ENCODE measurements around the gene PDGFD.

Gene PDGFD

DNA sequence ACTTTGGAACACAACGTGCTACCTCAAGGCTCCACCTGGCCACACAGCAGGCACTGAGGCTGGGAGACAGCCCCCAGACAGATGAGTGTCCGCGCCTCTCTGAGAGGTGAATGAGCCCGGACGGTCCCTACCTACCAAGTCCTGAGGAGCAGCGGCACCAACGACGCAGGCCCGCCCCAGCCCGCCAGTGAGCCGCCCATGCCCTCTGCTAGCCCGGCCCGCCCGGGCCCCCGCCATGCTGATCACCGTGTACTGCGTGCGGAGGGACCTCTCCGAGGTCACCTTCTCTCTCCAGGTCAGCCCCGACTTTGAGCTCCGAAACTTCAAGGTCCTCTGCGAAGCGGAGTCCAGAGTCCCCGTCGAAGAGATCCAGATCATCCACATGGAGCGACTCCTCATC, 127.4 kb downstream of the PDGFD start, which contains the start of gene DDI1:
DDI1 (plus strand) TSS at position 53 of the 400 bp plus-strand sequence; CDS start at position 236, 183 bp downstream.
- no peaks in the 10 kb centered on the region for H3K36me3 ChIP-seq (ENCODE audit: insufficient read depth, low read length)
- H3K4me3 ChIP-seq = no peak within 1 kb of the TSS
- no peak within 1 kb of the TSS for H3K9ac ChIP-seq (ENCODE audit: insufficient read length)
- TF ChIP-seq EZH2 (IDR thresholded peaks at IDR 0.05) (no peak), POLR2AphosphoS5 (IDR thresholded peaks at IDR 0.05; ENCODE audit: borderline replicate concordance, low read depth, low read length) (no peak)
- H3K27ac ChIP-seq = no peak within 1 kb of the TSS
- DNase-seq (ENCODE audit: low read depth, low spot score) = no peak
- no peaks in the 10 kb centered on the region for H3K9me3 ChIP-seq (ENCODE audit: low read depth, low read length)

DNA sequence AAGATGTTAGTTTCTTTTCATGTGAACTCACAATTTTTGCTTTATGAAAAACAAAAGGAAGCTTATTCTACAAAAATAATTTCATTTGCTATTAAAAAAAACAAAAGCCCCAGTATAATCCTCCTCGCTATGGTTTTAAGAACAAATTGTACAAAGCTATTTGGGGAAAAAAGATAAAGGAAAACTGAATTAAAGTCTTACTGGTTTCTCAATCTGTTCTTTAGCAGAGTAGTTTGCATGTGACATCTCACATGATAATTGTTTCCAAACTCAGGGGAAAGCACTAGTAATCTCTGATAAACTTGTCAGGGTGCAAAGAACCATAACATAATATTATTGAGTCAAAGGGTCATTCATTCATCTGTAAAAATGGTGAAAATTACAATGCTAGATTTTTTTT, 130.4 kb downstream of the PDGFD start:
- DNase-seq (ENCODE audit: low read depth, low spot score) = no peak
- TF ChIP-seq EZH2 (IDR thresholded peaks at IDR 0.05) (no peak), FOXP2 (optimal IDR thresholded peaks at IDR 0.05; ENCODE audit: control extremely low read depth, extremely low read length, insufficient read depth) (no peak), POLR2AphosphoS5 (IDR thresholded peaks at IDR 0.05; ENCODE audit: borderline replicate concordance, low read depth, low read length) (no peak)
- Histone ChIP-seq H3K4me3 (no peak overlapping the region), H3K27ac (no peak overlapping the region), H3K9ac (ENCODE audit: insufficient read length) (no peak overlapping the region), H3K9me3 (ENCODE audit: low read depth, low read length) (no peaks in the 10 kb centered on the region), H3K36me3 (ENCODE audit: insufficient read depth, low read length) (no peaks in the 10 kb centered on the region)

DNA sequence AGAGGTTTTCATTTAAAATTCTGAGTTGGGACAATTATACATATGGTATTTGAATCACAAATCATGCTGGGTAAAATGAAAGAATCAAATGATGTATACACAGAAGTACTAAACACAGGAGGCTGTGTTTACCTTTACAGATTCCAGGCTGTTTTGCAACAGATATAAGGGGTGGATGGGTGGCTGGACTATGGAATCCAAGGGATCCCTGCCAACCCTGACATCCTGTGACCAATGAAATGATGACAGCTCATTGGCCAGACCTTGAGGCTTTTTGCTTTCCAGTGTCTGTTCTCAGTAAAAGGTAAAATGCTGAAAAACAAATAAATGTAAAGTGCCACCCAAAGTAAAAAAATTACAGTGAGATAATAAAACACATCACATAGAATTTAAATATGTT, 130.8 kb downstream of the PDGFD start:
- Histone ChIP-seq H3K9me3 (ENCODE audit: low read depth, low read length) (no peaks in the 10 kb centered on the region), H3K4me3 (no peak overlapping the region), H3K36me3 (ENCODE audit: insufficient read depth, low read length) (no peaks in the 10 kb centered on the region), H3K27ac (no peak overlapping the region), H3K9ac (ENCODE audit: insufficient read length) (no peak overlapping the region)
- TF ChIP-seq EZH2 (IDR thresholded peaks at IDR 0.05) = no peak
- no peak for TF ChIP-seq FOXP2 (optimal IDR thresholded peaks at IDR 0.05; ENCODE audit: control extremely low read depth, extremely low read length, insufficient read depth)
- TF ChIP-seq POLR2AphosphoS5 (IDR thresholded peaks at IDR 0.05; ENCODE audit: borderline replicate concordance, low read depth, low read length) = no peak
- no peak for DNase-seq (ENCODE audit: low read depth, low spot score)

DNA sequence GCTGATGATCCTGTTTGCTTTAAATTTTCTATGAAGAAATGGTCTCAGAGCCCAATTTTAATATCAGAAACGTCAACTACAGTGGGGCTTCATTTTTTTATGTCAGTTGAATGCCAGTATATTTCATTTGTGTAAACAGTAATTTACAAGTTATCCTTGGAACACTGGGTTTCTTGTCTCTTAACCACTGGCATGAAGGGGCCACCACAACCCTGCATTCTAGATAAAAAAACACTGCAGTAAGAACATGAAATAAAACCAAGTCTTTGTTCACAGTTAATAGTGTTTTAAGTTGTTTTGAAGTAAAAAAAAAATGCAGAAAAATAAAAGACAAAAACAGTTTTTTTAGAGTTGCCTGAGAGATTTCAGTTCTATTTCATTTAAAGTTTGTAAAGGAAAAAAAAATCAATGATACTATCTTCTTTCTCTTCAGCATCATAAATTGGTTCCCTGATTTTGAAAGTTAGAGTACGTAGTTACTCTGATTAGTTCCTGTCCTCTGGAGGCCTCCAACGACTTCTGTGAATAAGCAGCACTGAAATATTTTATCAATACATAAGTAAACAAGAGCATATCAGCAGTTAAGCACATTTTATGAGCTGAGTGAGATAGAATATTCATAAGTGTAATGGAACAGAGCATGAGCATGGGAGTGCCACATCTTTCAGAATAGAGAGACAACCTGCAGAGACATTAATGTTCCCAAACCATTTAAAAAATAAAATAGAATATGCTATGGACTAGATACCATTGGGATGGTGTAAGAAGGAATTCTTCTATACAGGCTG, 135.3 kb downstream of the PDGFD start:
- Histone ChIP-seq H3K27ac (no peak overlapping the region), H3K36me3 (ENCODE audit: insufficient read depth, low read length) (no peaks in the 10 kb centered on the region)

DNA sequence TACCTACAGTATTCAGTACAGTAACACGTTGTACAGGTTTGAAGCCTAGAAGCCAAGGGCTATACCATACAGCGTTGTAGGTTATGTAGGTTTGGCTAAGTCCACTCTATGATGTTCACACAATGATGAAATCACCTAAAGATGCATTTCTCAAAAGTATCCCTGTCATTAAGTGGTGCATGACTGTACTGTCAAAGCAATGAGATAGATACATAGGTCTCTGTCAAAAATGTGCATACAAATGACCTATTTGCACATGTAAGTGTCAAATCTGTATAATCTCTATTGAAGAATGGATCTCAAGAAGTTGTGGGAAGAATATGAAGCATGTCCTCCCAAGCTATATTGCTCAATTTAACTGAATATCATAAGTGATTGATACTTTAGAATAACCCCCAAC, 139.4 kb downstream of the PDGFD start:
- no peak for DNase-seq (ENCODE audit: low read depth, low spot score)
- no peaks in the 10 kb centered on the region for H3K9me3 ChIP-seq (ENCODE audit: low read depth, low read length)
- H3K27ac ChIP-seq = no peak overlapping the region
- no peaks in the 10 kb centered on the region for H3K36me3 ChIP-seq (ENCODE audit: insufficient read depth, low read length)
- TF ChIP-seq FOXP2 (optimal IDR thresholded peaks at IDR 0.05; ENCODE audit: control extremely low read depth, extremely low read length, insufficient read depth) (no peak), POLR2AphosphoS5 (IDR thresholded peaks at IDR 0.05; ENCODE audit: borderline replicate concordance, low read depth, low read length) (no peak), EZH2 (IDR thresholded peaks at IDR 0.05) (no peak)
- no peak overlapping the region for H3K4me3 ChIP-seq
- H3K9ac ChIP-seq (ENCODE audit: insufficient read length) = no peak overlapping the region

More for the DNA sequence above, 135.3 kb downstream of the PDGFD start:
- no peak for DNase-seq (ENCODE audit: low read depth, low spot score)
- Histone ChIP-seq H3K9ac (ENCODE audit: insufficient read length) (no peak overlapping the region), H3K4me3 (no peak overlapping the region), H3K9me3 (ENCODE audit: low read depth, low read length) (no peaks in the 10 kb centered on the region)
- TF ChIP-seq POLR2AphosphoS5 (IDR thresholded peaks at IDR 0.05; ENCODE audit: borderline replicate concordance, low read depth, low read length) (no peak), EZH2 (IDR thresholded peaks at IDR 0.05) (no peak), FOXP2 (optimal IDR thresholded peaks at IDR 0.05; ENCODE audit: control extremely low read depth, extremely low read length, insufficient read depth) (no peak)

DNA sequence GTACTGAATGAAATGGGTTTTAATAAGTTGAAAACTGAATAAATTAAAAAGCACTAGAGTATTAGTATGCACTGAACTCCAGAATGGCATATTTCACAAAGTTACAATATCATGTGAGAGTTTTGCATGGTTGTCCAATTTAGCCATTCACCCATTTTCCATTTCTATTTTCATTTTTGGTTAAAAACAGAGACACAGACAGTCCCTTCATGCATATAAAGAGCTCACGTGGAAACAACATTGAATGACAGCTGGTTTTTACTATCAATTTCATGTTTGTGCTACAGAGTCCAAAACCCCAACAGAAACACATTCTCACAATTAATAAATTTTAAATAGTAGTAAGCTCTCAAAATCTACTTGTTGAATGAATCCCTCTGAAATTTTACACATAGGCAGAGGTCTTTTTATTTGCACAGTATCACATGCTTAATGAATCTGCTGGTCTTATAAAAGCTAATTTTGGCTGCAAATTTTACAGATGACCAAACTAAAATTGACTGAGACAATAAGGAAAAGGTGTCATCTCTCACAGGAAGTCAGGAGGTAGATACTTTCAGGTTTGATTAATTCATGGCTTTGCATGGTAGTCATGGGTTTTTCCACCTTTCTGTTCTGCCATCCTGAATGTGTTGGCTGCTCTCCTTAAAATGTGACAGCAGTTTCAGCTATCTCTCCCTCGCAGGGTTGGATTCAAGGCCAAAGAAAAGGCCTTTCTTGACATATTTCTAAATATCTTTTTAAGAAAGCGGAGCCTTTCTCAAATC, 148.1 kb downstream of the PDGFD start:
- Histone ChIP-seq H3K4me3 (no peak overlapping the region), H3K27ac (no peak overlapping the region), H3K36me3 (ENCODE audit: insufficient read depth, low read length) (no peaks in the 10 kb centered on the region), H3K9ac (ENCODE audit: insufficient read length) (no peak overlapping the region), H3K9me3 (ENCODE audit: low read depth, low read length) (no peaks in the 10 kb centered on the region)
- TF ChIP-seq EZH2 (IDR thresholded peaks at IDR 0.05) (no peak), POLR2AphosphoS5 (IDR thresholded peaks at IDR 0.05; ENCODE audit: borderline replicate concordance, low read depth, low read length) (no peak), FOXP2 (optimal IDR thresholded peaks at IDR 0.05; ENCODE audit: control extremely low read depth, extremely low read length, insufficient read depth) (no peak)
- no peak for DNase-seq (ENCODE audit: low read depth, low spot score)

DNA sequence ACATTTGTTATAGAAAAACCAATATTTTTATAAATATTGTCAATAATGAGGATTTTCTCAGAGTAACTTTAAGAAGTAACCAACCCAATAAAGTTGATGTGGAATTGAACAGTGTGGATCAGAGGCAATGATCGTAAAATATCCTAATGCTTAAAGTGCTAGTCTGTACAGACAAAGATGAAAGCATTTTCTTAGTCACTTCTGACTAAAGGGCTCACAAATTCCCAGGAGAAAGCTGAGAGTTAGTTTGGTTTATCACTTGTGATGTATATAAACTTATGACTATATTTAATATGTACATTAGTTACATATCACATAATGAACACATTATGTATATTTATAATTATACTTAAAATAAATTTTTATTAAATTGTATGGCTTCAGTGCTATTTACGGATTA, 152.9 kb downstream of the PDGFD start:
- H3K9me3 ChIP-seq (ENCODE audit: low read depth, low read length) = no peaks in the 10 kb centered on the region
- TF ChIP-seq POLR2AphosphoS5 (IDR thresholded peaks at IDR 0.05; ENCODE audit: borderline replicate concordance, low read depth, low read length) = no peak
- no peak for TF ChIP-seq FOXP2 (optimal IDR thresholded peaks at IDR 0.05; ENCODE audit: control extremely low read depth, extremely low read length, insufficient read depth)
- no peak for TF ChIP-seq EZH2 (IDR thresholded peaks at IDR 0.05)
- DNase-seq (ENCODE audit: low read depth, low spot score) = no peak
- no peaks in the 10 kb centered on the region for H3K36me3 ChIP-seq (ENCODE audit: insufficient read depth, low read length)
- no peak overlapping the region for H3K4me3 ChIP-seq
- no peak overlapping the region for H3K9ac ChIP-seq (ENCODE audit: insufficient read length)
- peak overlapping the region; percentile 60; the same call in 1 of the 2 replicates for H3K27ac ChIP-seq

DNA sequence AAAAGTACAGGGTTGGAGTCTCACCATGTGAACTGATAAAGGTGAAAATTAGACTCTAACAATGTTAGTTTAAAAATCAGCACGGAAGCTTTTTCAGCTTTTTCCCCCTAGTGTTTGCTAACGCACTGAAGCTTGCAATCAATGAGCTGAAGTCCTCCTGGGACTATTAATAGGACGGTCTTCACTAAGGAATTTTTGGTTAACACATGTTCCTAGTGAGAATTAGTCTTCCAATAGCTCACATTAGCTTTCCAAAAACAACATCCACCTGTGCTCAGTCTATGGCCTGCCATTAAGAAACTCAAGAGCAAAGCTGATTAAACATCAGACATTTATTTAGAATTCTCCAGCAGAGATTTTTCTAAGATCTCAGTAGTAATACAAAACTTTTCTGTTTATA, 154.2 kb downstream of the PDGFD start:
- TF ChIP-seq POLR2AphosphoS5 (IDR thresholded peaks at IDR 0.05; ENCODE audit: borderline replicate concordance, low read depth, low read length) (no peak), FOXP2 (optimal IDR thresholded peaks at IDR 0.05; ENCODE audit: control extremely low read depth, extremely low read length, insufficient read depth) (no peak), EZH2 (IDR thresholded peaks at IDR 0.05) (no peak)
- DNase-seq (ENCODE audit: low read depth, low spot score) = no peak
- H3K4me3 ChIP-seq = peak overlapping the region; percentile 28; the same call in 1 of the 2 replicates
- H3K27ac ChIP-seq = peak overlapping the region; percentile 79
- no peaks in the 10 kb centered on the region for H3K36me3 ChIP-seq (ENCODE audit: insufficient read depth, low read length)
- H3K9me3 ChIP-seq (ENCODE audit: low read depth, low read length) = no peaks in the 10 kb centered on the region
- peak overlapping the region; percentile 25 for H3K9ac ChIP-seq (ENCODE audit: insufficient read length)

All from SK-N-MC (cell line).